Activated naive CD8-positive, alpha-beta T cell treated with anti-CD3 and anti-CD28 coated beads for 36 hours (primary cell): Measurements from ENCODE around the gene SERPINB2. TPM values are rescaled to one million over a fixed set of nuclear protein-coding genes. Genes with fewer than 3 reads are reported as not detected.

ENCODE experiments used
- DNase-seq: peaks from one replicate; pipeline ENCODE4 v3.0.0; 2021
- H3K27ac Mint-ChIP-seq: one replicate; pipeline ENCODE4 v1.8.0; 2022; ENCODE audit warnings: mild to moderate bottlenecking, moderate library complexity, mixed read lengths
- H3K27me3 Mint-ChIP-seq: one replicate; pipeline ENCODE4 v1.8.0; 2022; ENCODE audit warnings: mild to moderate bottlenecking, mixed read lengths
- H3K36me3 Mint-ChIP-seq: one replicate; pipeline ENCODE4 v1.8.0; 2021; ENCODE audit warnings: mild to moderate bottlenecking, mixed read lengths
- H3K4me1 Mint-ChIP-seq: one replicate; pipeline ENCODE4 v1.8.0; 2021; ENCODE audit warnings: mixed read lengths
- H3K4me3 Mint-ChIP-seq: one replicate; pipeline ENCODE4 v1.8.0; 2022; ENCODE audit warnings: mild to moderate bottlenecking, moderate library complexity, mixed read lengths
- H3K9me3 Mint-ChIP-seq: one replicate; pipeline ENCODE4 v1.8.0; 2022; ENCODE audit warnings: mixed read lengths
- total RNA-seq, 2 experiments: library from RNA; stranded (reverse); gene quantifications; one replicate each; pipeline ENCODE4 v1.2.3, GENCODE V29; 2021

Gene SERPINB2, protein sequence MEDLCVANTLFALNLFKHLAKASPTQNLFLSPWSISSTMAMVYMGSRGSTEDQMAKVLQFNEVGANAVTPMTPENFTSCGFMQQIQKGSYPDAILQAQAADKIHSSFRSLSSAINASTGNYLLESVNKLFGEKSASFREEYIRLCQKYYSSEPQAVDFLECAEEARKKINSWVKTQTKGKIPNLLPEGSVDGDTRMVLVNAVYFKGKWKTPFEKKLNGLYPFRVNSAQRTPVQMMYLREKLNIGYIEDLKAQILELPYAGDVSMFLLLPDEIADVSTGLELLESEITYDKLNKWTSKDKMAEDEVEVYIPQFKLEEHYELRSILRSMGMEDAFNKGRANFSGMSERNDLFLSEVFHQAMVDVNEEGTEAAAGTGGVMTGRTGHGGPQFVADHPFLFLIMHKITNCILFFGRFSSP
- not detected for total RNA-seq

DNA sequence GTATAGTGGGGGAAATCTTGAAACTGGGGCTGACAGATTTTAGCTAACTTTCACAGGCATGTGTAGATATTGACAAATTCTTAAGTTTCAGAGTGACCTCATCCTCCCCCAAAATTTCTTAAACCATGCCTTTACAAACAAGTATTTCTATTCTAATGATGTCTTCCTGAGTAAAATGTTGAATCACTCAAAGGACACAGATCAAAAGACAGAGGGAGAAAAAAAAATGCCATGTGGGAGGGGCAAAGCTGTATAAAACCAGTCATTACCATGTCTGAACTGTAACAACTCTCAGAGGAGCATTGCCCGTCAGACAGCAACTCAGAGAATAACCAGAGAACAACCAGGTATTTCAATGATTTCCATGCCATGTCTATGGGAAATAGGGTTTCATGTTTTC is at the start of gene SERPINB2:
SERPINB2 (plus strand) TSS at position 282 of the 400 bp plus-strand sequence. CDS start 3,740 bp downstream, outside the sequence.
- Mint-ChIP-seq H3K27me3 (peaks cover 28% of the 10 kb centered on the region), H3K9me3 (no peaks in the 10 kb centered on the region), H3K4me3 (no peak within 1 kb of the TSS), H3K4me1 (no peaks in the 10 kb centered on the region), H3K36me3 (no peaks in the 10 kb centered on the region), H3K27ac (no peak within 1 kb of the TSS)
- no peak for DNase-seq

DNA sequence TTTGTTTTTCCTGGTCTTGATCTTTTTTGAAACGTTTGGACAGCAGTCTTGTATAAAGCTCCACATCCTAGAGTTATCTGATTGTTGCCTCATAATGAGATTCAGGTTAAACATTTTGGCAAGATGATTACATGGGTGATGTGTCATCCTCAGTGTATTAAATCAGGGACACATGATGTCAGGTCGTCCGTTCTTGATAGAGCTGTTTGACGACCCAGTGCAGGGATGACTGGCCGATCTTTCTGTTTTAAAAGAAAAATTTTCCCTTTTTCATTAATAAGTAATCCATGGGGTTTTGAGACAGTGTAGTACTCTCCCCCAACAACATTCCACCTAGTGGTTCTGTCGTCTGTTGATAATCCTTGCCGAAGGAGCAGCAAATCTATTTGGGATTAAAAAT is 44.5 kb upstream of the SERPINB2 start:
- Mint-ChIP-seq H3K4me1 (no peaks in the 10 kb centered on the region), H3K36me3 (no peaks in the 10 kb centered on the region), H3K4me3 (no peak overlapping the region), H3K27ac (no peak overlapping the region), H3K9me3 (no peaks in the 10 kb centered on the region), H3K27me3 (peaks cover 21% of the 10 kb centered on the region)
- DNase-seq = no peak

DNA sequence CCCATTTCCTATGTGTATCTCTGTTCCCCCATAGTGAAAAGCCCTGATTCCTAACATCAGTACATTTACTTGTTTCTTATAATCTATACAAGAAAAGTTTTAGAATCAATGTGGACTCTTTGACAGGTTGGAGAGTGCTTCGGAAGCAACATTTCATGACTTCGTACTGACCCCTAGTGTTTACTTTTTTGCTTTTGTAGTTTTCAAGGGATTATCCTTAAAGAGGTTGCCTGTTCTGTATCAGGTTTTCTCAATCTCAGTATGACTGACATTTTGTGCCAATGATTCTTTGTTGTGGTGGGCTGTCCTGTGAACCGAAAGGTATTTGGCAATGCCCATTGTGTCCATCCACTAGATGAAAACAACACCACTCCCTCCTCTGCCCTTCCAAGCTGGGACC is 43.3 kb upstream of the SERPINB2 start:
- H3K4me3 Mint-ChIP-seq = no peak overlapping the region
- H3K9me3 Mint-ChIP-seq = no peaks in the 10 kb centered on the region
- H3K27ac Mint-ChIP-seq = no peak overlapping the region
- no peaks in the 10 kb centered on the region for H3K36me3 Mint-ChIP-seq
- peaks cover 25% of the 10 kb centered on the region for H3K27me3 Mint-ChIP-seq
- no peak for DNase-seq
- H3K4me1 Mint-ChIP-seq = no peaks in the 10 kb centered on the region

DNA sequence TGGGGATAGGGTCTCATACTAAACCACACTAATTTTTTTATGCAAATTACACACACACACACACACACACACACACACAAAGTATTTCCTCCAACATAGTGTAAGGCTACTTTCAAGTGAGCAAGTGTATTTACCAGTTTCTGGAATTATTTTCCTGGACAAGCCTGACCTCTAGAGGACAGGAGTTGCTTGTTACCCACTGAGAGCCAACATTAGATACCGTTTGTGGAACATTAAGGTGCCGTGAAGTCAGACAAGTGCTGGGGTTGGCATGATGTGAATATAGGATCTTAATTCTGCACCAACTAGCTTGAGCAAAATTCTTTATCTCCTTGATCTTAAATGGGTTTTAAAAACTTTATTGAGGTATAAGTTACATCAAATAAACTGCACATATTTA is 39.3 kb upstream of the SERPINB2 start:
- DNase-seq = no peak
- Mint-ChIP-seq H3K9me3 (no peaks in the 10 kb centered on the region), H3K27ac (no peak overlapping the region)

DNA sequence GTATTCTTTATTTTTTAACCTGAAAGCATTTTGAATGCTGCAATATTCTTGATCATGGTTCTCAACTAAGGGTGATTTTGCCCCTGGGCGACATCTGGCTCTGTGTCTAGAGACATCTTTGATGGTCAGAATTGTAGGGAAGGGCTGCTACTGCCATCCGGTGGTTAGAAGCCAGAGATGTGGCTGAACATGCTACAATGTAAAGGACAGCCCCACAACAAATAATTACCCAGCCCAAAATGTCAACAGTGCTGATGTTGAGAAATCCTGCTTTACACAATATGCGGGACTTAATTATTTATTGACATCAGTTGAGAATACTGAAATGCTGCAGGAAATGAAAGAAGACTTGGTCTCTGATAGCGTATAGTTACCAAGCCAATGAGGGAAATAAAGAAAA is 37.5 kb upstream of the SERPINB2 start:
- no peak overlapping the region for H3K4me3 Mint-ChIP-seq
- H3K9me3 Mint-ChIP-seq = peaks cover 2% of the 10 kb centered on the region
- H3K27me3 Mint-ChIP-seq = peaks cover 19% of the 10 kb centered on the region
- H3K4me1 Mint-ChIP-seq = no peaks in the 10 kb centered on the region
- no peaks in the 10 kb centered on the region for H3K36me3 Mint-ChIP-seq
- no peak for DNase-seq
- no peak overlapping the region for H3K27ac Mint-ChIP-seq

More for the DNA sequence above, 39.3 kb upstream of the SERPINB2 start:
- peaks cover 19% of the 10 kb centered on the region for H3K27me3 Mint-ChIP-seq
- no peaks in the 10 kb centered on the region for H3K36me3 Mint-ChIP-seq
- H3K4me3 Mint-ChIP-seq = no peak overlapping the region
- no peaks in the 10 kb centered on the region for H3K4me1 Mint-ChIP-seq

GRCh38 chr18:63850636-63851035 is 36.9 kb upstream of the SERPINB2 start:
- DNase-seq = no peak
- Mint-ChIP-seq H3K9me3 (peaks cover 2% of the 10 kb centered on the region), H3K4me1 (no peaks in the 10 kb centered on the region), H3K27me3 (peaks cover 19% of the 10 kb centered on the region), H3K36me3 (no peaks in the 10 kb centered on the region), H3K27ac (no peak overlapping the region), H3K4me3 (no peak overlapping the region)

GRCh38 chr18:63858456-63858855 is 29.0 kb upstream of the SERPINB2 start:
- Mint-ChIP-seq H3K27ac (no peak overlapping the region), H3K9me3 (peaks cover 2% of the 10 kb centered on the region), H3K4me3 (no peak overlapping the region), H3K4me1 (no peaks in the 10 kb centered on the region), H3K36me3 (no peaks in the 10 kb centered on the region), H3K27me3 (peaks cover 11% of the 10 kb centered on the region)
- no peak for DNase-seq

GRCh38 chr18:63859781-63860475 is 27.6 kb upstream of the SERPINB2 start:
- peaks cover 11% of the 10 kb centered on the region for H3K27me3 Mint-ChIP-seq
- H3K4me1 Mint-ChIP-seq = no peaks in the 10 kb centered on the region
- no peak overlapping the region for H3K4me3 Mint-ChIP-seq
- H3K27ac Mint-ChIP-seq = no peak overlapping the region
- no peak for DNase-seq
- no peaks in the 10 kb centered on the region for H3K36me3 Mint-ChIP-seq
- peaks cover 2% of the 10 kb centered on the region for H3K9me3 Mint-ChIP-seq

DNA sequence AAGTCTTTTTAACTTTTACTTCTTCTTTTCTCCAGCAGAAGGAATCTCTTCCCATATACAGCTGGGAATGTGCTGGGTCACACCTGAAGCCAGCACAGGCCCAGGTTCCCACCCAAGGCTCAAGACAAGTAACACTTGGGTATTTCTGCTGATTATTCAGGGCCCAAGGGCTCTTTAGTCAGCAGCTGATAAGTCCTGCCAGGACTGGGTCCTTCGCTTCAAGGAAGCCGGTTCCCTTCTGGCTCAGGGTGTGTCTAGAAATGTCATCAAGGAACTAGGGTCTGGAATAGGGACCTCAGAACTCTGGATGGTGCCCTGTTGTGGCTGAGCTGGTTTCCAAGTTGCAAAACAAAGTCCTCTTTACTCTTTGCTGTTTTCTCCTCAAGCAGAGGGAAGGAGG is 27.0 kb upstream of the SERPINB2 start:
- DNase-seq = no peak
- H3K27ac Mint-ChIP-seq = no peak overlapping the region
- H3K4me1 Mint-ChIP-seq = no peaks in the 10 kb centered on the region
- no peak overlapping the region for H3K4me3 Mint-ChIP-seq
- peaks cover 11% of the 10 kb centered on the region for H3K27me3 Mint-ChIP-seq
- no peaks in the 10 kb centered on the region for H3K36me3 Mint-ChIP-seq
- no peaks in the 10 kb centered on the region for H3K9me3 Mint-ChIP-seq

- no peak overlapping the region for H3K27ac Mint-ChIP-seq
- DNase-seq = no peak
- peaks cover 5% of the 10 kb centered on the region for H3K27me3 Mint-ChIP-seq
- H3K36me3 Mint-ChIP-seq = no peaks in the 10 kb centered on the region
- no peaks in the 10 kb centered on the region for H3K4me1 Mint-ChIP-seq
- no peaks in the 10 kb centered on the region for H3K9me3 Mint-ChIP-seq
- no peak overlapping the region for H3K4me3 Mint-ChIP-seq
Observed at GRCh38 chr18:63867368-63868125, 20.0 kb upstream of the SERPINB2 start.

- Mint-ChIP-seq H3K4me3 (no peak overlapping the region), H3K9me3 (no peaks in the 10 kb centered on the region), H3K27me3 (peaks cover 5% of the 10 kb centered on the region), H3K4me1 (no peaks in the 10 kb centered on the region), H3K27ac (no peak overlapping the region), H3K36me3 (no peaks in the 10 kb centered on the region)
- no peak for DNase-seq
Observed at GRCh38 chr18:63868546-63868945, 19.0 kb upstream of the SERPINB2 start.

DNA sequence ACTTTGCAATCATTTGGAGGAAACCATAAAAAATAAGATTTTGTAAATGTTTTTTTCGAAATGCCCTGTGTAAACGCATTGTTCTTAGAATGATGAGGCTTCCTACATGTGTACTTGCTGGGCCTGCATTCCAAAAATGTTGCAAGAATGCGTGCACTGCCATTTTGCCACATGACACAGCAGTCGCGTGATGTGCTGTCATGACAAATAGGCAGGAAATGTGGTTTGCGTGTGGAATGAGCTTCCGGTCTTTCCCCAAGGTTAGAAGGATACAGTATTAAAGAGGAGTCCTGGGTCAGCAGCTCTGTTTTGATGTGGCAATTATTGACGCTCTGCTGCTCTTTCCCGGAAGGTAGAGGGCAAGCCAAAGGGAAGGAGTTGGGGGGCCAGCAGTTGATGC is 18.1 kb upstream of the SERPINB2 start:
- Mint-ChIP-seq H3K9me3 (no peaks in the 10 kb centered on the region), H3K36me3 (no peaks in the 10 kb centered on the region), H3K27ac (no peak overlapping the region), H3K4me1 (no peaks in the 10 kb centered on the region), H3K27me3 (peaks cover 5% of the 10 kb centered on the region), H3K4me3 (no peak overlapping the region)
- DNase-seq = no peak

GRCh38 chr18:63869851-63870250 is 17.7 kb upstream of the SERPINB2 start:
- H3K27me3 Mint-ChIP-seq = peaks cover 5% of the 10 kb centered on the region
- no peak overlapping the region for H3K27ac Mint-ChIP-seq

GRCh38 chr18:63871836-63872235 is 15.7 kb upstream of the SERPINB2 start:
- Mint-ChIP-seq H3K4me1 (no peaks in the 10 kb centered on the region), H3K36me3 (no peaks in the 10 kb centered on the region), H3K4me3 (no peak overlapping the region), H3K27me3 (peaks cover 5% of the 10 kb centered on the region), H3K27ac (no peak overlapping the region), H3K9me3 (no peaks in the 10 kb centered on the region)
- no peak for DNase-seq

More at GRCh38 chr18:63869851-63870250, 17.7 kb upstream of the SERPINB2 start:
- no peaks in the 10 kb centered on the region for H3K4me1 Mint-ChIP-seq
- H3K4me3 Mint-ChIP-seq = no peak overlapping the region
- no peaks in the 10 kb centered on the region for H3K36me3 Mint-ChIP-seq
- no peaks in the 10 kb centered on the region for H3K9me3 Mint-ChIP-seq
- DNase-seq = no peak

DNA sequence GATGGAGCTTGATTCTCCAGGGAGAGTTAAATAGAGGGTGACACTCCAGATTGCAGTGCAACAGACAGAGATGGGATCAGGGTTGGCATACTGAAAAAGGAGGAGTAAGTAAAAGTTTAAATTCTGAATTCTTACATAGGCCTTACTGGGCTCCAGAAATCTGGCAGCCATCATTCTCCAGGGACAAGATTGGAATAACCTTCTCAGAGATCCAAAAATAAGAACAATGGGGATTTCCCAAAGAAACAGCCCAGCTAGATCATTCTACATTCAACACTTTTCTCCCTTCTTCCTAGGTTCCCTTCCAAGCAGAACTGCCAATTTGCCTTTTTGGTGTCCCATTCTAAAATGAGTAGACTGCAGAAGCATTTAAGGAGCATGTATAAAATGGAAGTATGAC is 14.9 kb upstream of the SERPINB2 start:
- no peak overlapping the region for H3K27ac Mint-ChIP-seq
- no peaks in the 10 kb centered on the region for H3K9me3 Mint-ChIP-seq
- H3K4me1 Mint-ChIP-seq = no peaks in the 10 kb centered on the region
- no peak overlapping the region for H3K4me3 Mint-ChIP-seq
- peaks cover 8% of the 10 kb centered on the region for H3K27me3 Mint-ChIP-seq
- H3K36me3 Mint-ChIP-seq = no peaks in the 10 kb centered on the region
- DNase-seq = no peak
